ENCODE results near the gene MTX3.

Gene MTX3

GRCh38 chr5:79932510-79933504, 58.3 kb downstream of the MTX3 start:
- DNase-seq = peak; percentile 46

GRCh38 chr5:79931866-79932265, 59.2 kb downstream of the MTX3 start:
- DNase-seq = no peak

- no peak for DNase-seq
Observed at GRCh38 chr5:79931409-79931808, 59.7 kb downstream of the MTX3 start.

- no peak for DNase-seq
Observed at GRCh38 chr5:79929095-79929494, 62.0 kb downstream of the MTX3 start.

All from right forelimb (tissue), 1 donor.